HG03432 (cell line): ENCODE measurements around the gene GRIK4.

ENCODE experiments used
- ATAC-seq: cut with Tn5 transposase; IDR thresholded peaks from one replicate; pipeline ENCODE4 v1.9.1; 2021; ENCODE audit warnings: mild to moderate bottlenecking, moderate library complexity; ENCODE audit not compliant: unreplicated experiment

The GRIK4 gene

DNA sequence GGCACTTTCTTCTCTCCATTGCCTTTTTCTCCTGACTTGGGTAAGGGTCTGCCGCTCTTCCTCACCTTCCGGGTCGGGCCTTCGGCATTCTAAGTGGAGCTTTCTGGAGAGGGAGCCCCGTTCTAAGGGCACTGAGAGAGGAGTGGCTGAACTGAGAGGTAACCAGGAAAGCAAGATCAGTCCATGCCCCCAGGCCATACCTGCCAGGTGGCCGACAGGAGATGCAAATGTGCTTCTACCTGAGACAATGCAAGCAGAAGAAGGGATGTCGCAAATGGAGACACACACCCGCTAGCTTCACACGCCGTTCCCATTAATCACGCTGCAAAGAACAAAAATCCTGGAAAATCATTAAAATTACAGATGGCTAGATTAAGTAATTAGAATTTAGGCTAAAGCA, 356.0 kb downstream of the GRIK4 start:
- ATAC-seq = no peak

DNA sequence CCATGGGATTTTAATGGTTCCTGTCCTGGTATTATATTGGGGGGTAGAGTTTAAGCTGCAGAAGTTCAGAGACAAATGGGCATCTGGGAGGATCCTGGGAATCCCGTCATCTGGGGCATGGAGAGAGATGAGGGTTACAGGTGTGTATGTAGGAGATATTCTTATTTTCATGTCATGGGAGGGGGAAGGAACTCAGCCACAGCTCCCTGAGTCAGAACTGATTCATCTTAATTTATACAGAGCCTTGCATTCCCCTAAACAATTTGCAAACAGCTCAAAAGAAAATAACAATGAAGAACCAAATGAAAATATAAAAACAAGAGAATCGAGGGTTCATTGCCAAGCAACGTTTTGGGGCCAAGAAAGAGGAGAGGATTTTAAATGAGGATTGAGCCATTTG, 356.4 kb downstream of the GRIK4 start:
- no peak for ATAC-seq

DNA sequence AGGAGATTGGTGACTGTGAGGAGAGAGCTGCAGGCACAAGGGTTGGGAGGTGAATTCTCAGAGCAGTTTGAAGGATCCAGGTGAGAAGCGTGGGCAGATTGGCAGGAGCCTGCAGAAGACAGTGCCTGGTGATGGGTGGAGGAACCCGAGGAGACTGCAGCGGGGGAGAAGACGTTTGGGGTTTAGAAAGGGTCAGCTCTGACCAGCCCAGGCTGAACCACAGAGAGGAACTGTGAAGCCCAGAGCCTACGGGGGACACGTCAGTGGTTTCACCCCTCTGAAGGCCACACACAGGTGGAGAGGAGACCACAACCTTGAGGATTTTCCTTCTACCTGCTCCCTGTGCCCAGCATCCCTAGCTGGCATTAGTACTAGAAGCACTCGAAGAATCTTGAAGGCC, 357.5 kb downstream of the GRIK4 start:
- ATAC-seq = peak; percentile 39

DNA sequence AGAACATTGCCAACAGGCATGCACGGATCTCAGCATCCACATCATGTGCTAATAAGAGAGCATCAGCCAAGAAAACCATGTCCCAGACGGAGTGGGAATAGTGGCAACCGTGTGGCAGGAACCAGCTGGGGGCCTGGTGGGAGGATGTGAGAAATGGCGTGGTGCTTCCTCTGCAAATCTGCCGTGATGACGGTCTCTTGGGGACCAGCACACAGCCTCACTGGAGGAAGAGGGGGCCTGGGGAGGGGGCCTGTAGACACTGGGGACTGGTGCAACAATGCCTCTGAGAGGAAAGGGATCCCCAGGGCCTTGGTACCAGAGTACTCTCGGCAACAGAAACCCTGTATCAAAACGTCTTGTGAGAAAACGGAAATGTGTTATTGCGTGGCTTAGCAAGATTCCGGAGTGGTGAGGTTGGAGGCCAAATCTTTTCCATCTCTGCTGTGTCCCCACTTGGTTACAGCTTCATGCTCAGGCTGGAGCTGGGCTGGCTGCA, 358.0 kb downstream of the GRIK4 start:
- ATAC-seq = peak; percentile 77

- ATAC-seq = no peak
Observed at GRCh38 chr11:120871194-120871593, 359.6 kb downstream of the GRIK4 start.

GRCh38 chr11:120871924-120872323, 360.4 kb downstream of the GRIK4 start:
- ATAC-seq = no peak

- no peak for ATAC-seq
Observed at GRCh38 chr11:120873966-120874735, 362.6 kb downstream of the GRIK4 start.

DNA sequence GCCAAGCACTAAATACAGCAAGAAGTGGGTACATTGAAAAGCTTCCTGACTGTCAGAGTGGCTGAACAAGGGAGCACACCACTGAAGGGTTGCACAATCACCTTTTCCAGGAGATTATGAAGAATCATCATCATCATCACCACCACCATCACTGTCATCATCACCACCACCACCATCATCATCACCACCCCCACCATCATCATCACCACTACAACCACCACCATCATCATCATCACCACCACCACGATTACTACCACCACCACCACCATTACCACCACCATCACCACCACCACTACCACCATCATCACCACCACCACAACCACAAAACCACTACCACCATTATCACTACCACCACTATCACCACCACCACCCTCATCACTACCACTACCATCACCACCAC, 364.4 kb downstream of the GRIK4 start:
- ATAC-seq = no peak

DNA sequence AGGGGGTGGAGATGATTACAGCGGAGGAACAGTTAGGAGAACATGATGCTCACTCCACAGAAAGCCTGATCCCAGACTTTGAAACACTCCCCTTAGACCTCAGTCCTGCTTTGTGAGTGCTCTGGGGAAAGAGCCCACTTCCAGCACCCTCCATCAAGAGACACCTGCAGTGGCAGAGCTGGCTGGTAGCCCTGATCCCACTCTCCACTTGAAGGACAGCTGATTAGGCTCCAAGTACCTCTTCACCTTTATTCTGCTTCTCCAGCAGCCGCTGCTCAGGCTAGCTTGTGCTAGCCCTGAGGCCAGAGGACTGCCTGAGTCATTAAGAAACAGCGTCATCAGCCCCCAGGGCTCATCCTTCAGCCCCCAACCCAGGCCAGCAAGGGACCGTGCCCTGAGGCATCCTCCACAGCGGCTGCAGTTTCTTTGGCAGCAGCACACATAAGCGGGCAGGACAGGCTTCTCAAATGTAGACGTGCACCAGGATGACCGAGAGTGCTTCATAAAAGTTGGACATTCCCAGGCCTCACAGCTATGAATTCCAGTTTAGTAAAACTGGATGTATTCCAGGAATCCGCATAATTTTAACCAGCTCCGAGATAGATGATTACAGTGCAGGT, 366.3 kb downstream of the GRIK4 start:
- no peak for ATAC-seq

DNA sequence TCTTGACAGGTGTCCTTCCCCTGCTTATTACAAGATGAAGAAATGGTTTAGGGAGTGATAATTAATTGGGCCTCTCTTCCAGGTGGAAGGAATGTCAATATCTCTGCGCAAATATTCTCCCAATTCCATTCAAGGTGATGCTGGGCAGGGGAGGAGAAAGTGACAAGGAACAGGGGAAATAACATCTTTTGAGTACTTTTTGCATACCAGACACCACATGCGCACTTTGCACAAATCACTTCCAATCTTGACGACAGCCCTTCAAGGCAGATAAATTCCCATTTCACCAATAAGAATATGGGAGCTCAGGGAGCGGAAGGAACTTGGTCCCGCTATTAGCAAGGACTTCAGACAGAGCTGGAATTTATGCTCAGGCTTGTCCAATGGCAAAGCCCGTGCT, 367.2 kb downstream of the GRIK4 start:
- no peak for ATAC-seq

DNA sequence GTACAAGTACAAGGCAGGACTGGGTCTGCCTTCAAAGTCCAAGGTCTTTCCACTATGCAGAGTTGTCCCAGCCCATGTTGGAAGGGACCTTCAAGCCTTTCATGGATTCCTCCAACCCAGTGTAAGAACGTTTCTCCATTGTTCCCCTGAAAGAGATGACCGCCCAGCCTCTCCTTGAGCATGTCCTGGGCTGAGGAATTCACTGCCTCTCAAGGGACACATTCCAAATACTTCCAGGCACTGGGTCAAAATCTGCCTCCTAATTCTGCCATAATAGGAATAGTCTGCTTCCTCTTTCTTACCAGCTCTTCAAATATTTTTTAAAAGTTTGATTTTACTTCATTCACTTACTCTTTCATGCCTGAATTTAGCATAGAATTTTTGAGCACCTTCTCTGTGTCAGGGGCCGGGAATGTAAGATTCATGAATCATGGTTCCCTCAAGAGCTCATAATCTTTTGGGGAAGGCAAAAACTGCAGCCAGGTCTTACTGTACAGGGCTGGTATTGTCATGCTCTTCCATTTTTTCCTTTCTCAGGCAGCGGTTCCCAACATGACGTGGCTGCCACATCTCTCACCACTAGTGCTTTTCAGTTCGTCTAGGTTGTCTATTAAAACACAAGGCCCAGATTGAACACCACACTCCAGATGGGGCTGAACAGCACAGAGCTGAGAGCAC, 369.1 kb downstream of the GRIK4 start:
- no peak for ATAC-seq

GRCh38 chr11:120881596-120881995, 370.0 kb downstream of the GRIK4 start:
- ATAC-seq = no peak

GRCh38 chr11:120882175-120882574, 370.6 kb downstream of the GRIK4 start:
- no peak for ATAC-seq

DNA sequence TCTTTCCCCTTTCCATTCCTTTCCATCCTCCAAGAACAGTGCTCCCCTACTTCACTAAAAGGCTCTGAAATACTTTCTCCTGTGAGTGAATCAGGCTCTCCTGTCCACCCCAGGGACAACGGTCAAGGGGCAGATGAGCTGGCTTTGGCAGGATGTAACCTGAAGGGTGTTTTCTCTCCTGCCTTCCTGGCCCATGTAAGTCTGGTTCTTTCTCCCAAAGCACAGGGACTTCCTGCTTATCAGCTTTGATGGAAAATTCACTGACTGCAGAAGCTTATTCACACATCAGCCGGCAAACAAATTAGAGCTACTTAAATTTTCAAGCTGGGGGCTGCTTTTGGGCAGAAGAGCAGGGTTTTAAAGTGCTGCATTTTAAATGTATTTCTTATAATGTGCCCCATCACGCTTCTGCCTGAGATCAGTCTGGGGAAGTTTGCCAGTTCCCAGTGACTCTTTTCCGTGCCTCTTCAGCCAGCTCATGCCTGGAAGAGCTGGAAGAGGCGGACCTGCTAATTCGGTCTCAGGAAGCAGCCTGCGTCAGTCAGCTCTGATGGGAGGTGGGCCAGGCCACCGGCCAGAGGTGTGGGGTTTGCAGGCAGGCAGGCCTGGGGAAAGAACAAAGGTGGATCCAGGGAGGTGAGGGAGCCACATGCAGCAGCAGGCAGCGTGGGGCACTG, 372.0 kb downstream of the GRIK4 start:
- no peak for ATAC-seq

- ATAC-seq = no peak
Observed at GRCh38 chr11:120884154-120885020, 372.8 kb downstream of the GRIK4 start.

- ATAC-seq = no peak
Observed at GRCh38 chr11:120890609-120891320, 379.2 kb downstream of the GRIK4 start.

DNA sequence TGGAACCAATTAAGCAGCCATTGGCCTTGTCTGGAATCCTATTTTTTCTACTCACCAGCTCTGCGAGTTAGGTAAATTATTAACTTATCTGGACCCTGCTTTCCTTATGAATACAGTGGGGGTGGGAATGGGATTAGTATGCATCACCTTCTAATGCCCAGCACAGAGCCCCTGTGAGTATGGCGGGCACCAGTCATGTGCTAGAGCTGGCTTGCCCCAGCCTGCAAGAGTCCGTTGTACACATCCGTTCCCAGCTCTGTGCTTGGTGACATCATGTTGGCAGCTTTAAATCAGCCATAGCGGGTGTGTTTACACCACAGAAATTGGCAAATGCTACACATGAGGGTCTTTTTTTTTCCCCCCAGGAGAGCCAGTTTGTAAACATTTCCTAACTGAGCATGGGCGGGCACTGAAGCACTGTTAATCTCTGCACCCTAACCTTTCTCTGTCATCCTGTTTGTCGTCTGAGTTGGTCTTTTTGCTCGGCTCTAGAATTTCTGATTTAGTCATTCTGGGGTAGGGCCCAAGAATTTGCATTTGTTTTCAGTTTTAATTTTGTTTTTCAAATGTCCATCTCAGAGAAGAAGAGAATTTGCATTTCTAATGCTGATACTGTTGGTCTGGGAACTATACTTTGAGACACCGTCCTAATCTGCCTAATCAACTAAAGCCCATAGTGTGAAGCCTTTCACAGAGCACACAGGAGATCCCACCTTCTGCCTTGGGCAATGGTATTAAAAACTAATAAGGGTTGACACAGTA, 382.1 kb downstream of the GRIK4 start:
- peak; percentile 72 for ATAC-seq

- no peak for ATAC-seq
Observed at GRCh38 chr11:120894202-120894985, 382.8 kb downstream of the GRIK4 start.
